Vagina (tissue), 2 donors: ENCODE results near the gene SNPH.

Source experiments
- CTCF ChIP-seq, 3 experiments: fragments of 450-650 bp in 2 of 3; fragments of 200-600 bp in 1 of 3; sonication (generic) in 1 of 3; IDR thresholded peaks; one replicate each; pipeline ENCODE4 v1.5.1; 2017 to 2019; ENCODE audit warnings: antibody characterized with exemption in 3 of 3, mild to moderate bottlenecking in 2 of 3, moderate library complexity in 2 of 3
- POLR2A ChIP-seq, 2 donors: fragments of 450-650 bp; IDR thresholded peaks; one replicate each; pipeline ENCODE4 v1.6.1; 2017; ENCODE audit warnings: antibody characterized with exemption in 2 of 2, mild to moderate bottlenecking in 2 of 2, moderate library complexity in 2 of 2
- POLR2AphosphoS5 ChIP-seq, 2 donors: sonication (generic); formaldehyde crosslinking; IDR thresholded peaks; one replicate each; pipeline ENCODE4 v1.9.0; 2017; ENCODE audit warnings: antibody characterized with exemption in 2 of 2, mild to moderate bottlenecking in 2 of 2, low read depth in 1 of 2; ENCODE audit not compliant: insufficient read depth in 1 of 2

- no peak for TF ChIP-seq CTCF (IDR thresholded peaks at IDR 0.05)
- TF ChIP-seq POLR2A (IDR thresholded peaks at IDR 0.05): no peak
- TF ChIP-seq POLR2AphosphoS5 (IDR thresholded peaks at IDR 0.05; ENCODE audit: insufficient read depth in 1 of 2, low read depth in 1 of 2): no peak
Observed at GRCh38 chr20:1357921-1358671, 92.0 kb downstream of the SNPH start.
